Stimulated activated CD4-positive, alpha-beta T cell treated with anti-CD3 and anti-CD28 coated beads, Interleukin-15, amount 100 ng/mL, for 48 hours (primary cell): ENCODE measurements around the gene ADH1C.

ENCODE experiments used
- DNase-seq, 2 donors: peaks; one replicate each; pipeline ENCODE4 v3.0.0-alpha.2; 2020; ENCODE audit warnings: low read depth in 2 of 2

Gene ADH1C

GRCh38 chr4:99305638-99306400 lies 46.7 kb downstream of the ADH1C start:
- no peak for DNase-seq

GRCh38 chr4:99301376-99302164 lies 51.0 kb downstream of the ADH1C start:
- DNase-seq = no peak

DNA sequence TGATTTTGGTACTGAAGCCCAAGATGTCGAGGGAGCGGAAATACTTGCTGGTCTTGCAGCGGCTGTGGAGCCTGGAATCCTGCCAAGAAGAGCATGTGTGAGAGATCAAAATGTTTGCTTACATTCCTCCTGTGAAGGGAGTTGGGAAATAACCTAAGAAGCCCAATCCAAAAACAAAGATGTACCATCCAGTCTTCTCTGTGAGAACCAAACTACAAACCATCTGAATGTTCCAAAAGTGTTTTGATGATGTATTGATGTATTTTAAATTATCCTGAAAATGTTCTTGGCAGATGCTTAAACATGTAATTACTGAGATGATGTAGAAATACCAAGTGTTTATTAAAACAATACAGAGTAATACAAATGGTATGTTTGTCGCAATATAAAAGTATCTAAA lies 51.6 kb downstream of the ADH1C start:
- DNase-seq = no peak

GRCh38 chr4:99293357-99293756 lies 59.2 kb downstream of the ADH1C start:
- no peak for DNase-seq

DNA sequence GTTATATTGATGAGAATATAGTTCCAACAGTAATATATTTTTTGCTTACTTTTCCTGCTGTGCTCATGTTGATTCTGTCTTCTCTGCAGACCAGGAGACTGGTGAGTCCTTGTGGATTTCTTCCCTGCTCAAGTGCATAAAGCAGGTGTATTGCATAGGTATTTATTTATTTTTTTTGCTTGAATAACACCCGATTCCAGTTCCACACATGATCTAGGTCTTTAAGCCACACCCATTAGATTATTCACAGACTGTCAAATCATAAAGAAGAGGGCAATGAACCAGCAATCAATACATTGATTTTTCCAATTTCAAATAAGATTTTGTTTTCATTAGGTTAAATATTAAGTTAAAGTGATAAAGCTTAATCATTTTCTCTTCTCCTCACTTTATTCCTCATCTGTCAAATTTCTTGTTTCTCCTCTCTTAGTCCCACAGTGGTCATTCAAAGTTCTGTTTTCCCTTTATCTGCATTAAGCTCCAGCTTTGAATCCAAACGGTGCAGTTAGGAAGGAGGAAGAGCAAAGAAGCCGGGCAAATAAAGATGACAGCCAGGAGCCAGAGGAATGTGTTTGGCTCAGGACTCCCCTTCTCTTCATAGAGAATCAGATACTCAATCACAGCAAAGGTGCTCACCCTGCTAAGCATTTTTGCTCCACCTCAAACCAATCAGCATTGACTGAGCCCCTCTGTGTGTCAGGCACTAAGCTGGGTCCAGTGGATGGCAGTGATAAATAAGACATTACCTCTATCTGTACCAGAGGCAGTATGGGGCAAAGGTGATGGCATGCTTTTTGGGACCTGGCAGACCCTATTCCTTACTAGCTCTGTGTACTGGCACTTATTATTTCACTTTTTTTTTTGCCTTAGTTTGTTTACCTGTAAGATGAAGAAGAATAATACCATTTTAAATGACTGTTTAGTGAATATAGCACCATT lies 61.4 kb downstream of the ADH1C start, which contains the start of gene ADH1A:
Gene ADH1A (minus strand): TSS at position 138 of the 939 bp plus-strand sequence. CDS start 71 bp downstream, at position 67.
- no peak for DNase-seq
